GM19468 (cell line): Measurements from ENCODE around the gene SEMA4G.
"Not testable (repeated sequence)": the region's sequence is repeated elsewhere in the genome, so short reads cannot be mapped to it uniquely, and the experiment has no call there.

ENCODE experiments used
- ATAC-seq: cut with Tn5 transposase; IDR thresholded peaks from one replicate; pipeline ENCODE4 v1.9.1; 2021; ENCODE audit warnings: mild to moderate bottlenecking, moderate library complexity, moderate number of reproducible peaks; ENCODE audit not compliant: unreplicated experiment; ENCODE audit errors: extremely low read depth

The SEMA4G gene

GRCh38 chr10:100970076-100970913, 991 bp downstream of the SEMA4G start:
- no peak for ATAC-seq

- no peak for ATAC-seq
Measured at GRCh38 chr10:100970914-100971811, 1.9 kb downstream of the SEMA4G start.

GRCh38 chr10:100972115-100972903, 3.0 kb downstream of the SEMA4G start:
- no peak for ATAC-seq

- no peak for ATAC-seq
Measured at GRCh38 chr10:100972904-100973535, 3.7 kb downstream of the SEMA4G start.

GRCh38 chr10:100975397-100975796, 6.1 kb downstream of the SEMA4G start:
- ATAC-seq: not testable (repeated sequence)

GRCh38 chr10:100976906-100977305, 7.6 kb downstream of the SEMA4G start:
- ATAC-seq: no peak

GRCh38 chr10:100977436-100977835, 8.1 kb downstream of the SEMA4G start:
- no peak for ATAC-seq

GRCh38 chr10:100978121-100978900, 9.0 kb downstream of the SEMA4G start:
- ATAC-seq: no peak

GRCh38 chr10:100978901-100979195, 9.5 kb downstream of the SEMA4G start:
- ATAC-seq: no peak

GRCh38 chr10:100979791-100980272, 10.5 kb downstream of the SEMA4G start:
- ATAC-seq: no peak

- ATAC-seq: no peak
Measured at GRCh38 chr10:100980311-100980710, 11.0 kb downstream of the SEMA4G start.

- no peak for ATAC-seq
Measured at GRCh38 chr10:100980711-100981110, 11.4 kb downstream of the SEMA4G start.

- no peak for ATAC-seq
Measured at GRCh38 chr10:100981178-100981772, 12.0 kb downstream of the SEMA4G start.

GRCh38 chr10:100982916-100983830, 13.9 kb downstream of the SEMA4G start:
- ATAC-seq: no peak

- no peak for ATAC-seq
Measured at GRCh38 chr10:100983868-100984671, 14.8 kb downstream of the SEMA4G start.

- ATAC-seq: no peak
Measured at GRCh38 chr10:100984672-100985177, 15.4 kb downstream of the SEMA4G start.

GRCh38 chr10:100985336-100985735, 16.0 kb downstream of the SEMA4G start:
- ATAC-seq: no peak
